HG02588 (cell line): ENCODE measurements around the gene WSB1.
"Not testable (repeated sequence)": the region's sequence is repeated elsewhere in the genome, so short reads cannot be mapped to it uniquely, and the experiment has no call there.

ENCODE experiments used
- ATAC-seq: cut with Tn5 transposase; IDR thresholded peaks from one replicate; pipeline ENCODE4 v1.9.1; 2021; ENCODE audit warnings: mild to moderate bottlenecking, moderate library complexity; ENCODE audit not compliant: unreplicated experiment

Gene WSB1

GRCh38 chr17:27293898-27294688, at the start of gene WSB1:
Gene WSB1, plus strand, starts transcription at chr17:27294114. Its CDS starts 282 bp downstream, at chr17:27294396.
- peak; percentile 83 for ATAC-seq

- no peak for ATAC-seq
Observed at GRCh38 chr17:27244491-27245223, 49.3 kb upstream of the WSB1 start.

- ATAC-seq, result peak; percentile 77
Observed at GRCh38 chr17:27245230-27245696, 48.7 kb upstream of the WSB1 start.

- ATAC-seq, result no peak
Observed at GRCh38 chr17:27246537-27246936, 47.4 kb upstream of the WSB1 start.

GRCh38 chr17:27247071-27247957, 46.6 kb upstream of the WSB1 start:
- no peak for ATAC-seq

GRCh38 chr17:27247958-27248342, 46.0 kb upstream of the WSB1 start:
- ATAC-seq, result no peak

GRCh38 chr17:27250791-27251190, 43.1 kb upstream of the WSB1 start:
- not testable (repeated sequence) for ATAC-seq

GRCh38 chr17:27254802-27255201, 39.1 kb upstream of the WSB1 start:
- not testable (repeated sequence) for ATAC-seq

- no peak for ATAC-seq
Observed at GRCh38 chr17:27256225-27257030, 37.5 kb upstream of the WSB1 start.

GRCh38 chr17:27257031-27257357, 36.9 kb upstream of the WSB1 start:
- no peak for ATAC-seq

GRCh38 chr17:27259356-27259755, 34.6 kb upstream of the WSB1 start:
- no peak for ATAC-seq

GRCh38 chr17:27263386-27263785, 30.5 kb upstream of the WSB1 start:
- no peak for ATAC-seq

- ATAC-seq, result no peak
Observed at GRCh38 chr17:27264068-27264812, 29.7 kb upstream of the WSB1 start.

- ATAC-seq, result no peak
Observed at GRCh38 chr17:27265333-27265732, 28.6 kb upstream of the WSB1 start.

GRCh38 chr17:27266228-27266627, 27.7 kb upstream of the WSB1 start:
- ATAC-seq, result no peak

GRCh38 chr17:27268394-27269085, 25.4 kb upstream of the WSB1 start:
- ATAC-seq, result no peak

- ATAC-seq, result no peak
Observed at GRCh38 chr17:27269201-27269600, 24.7 kb upstream of the WSB1 start.

- ATAC-seq, result no peak
Observed at GRCh38 chr17:27269974-27270373, 23.9 kb upstream of the WSB1 start.

GRCh38 chr17:27276653-27277156, 17.2 kb upstream of the WSB1 start:
- ATAC-seq, result no peak
